Subcutaneous adipose tissue (tissue), 4 donors: ENCODE data around the gene GNAQ. TPM values are rescaled to one million over a fixed set of nuclear protein-coding genes. Genes with fewer than 3 reads are reported as not detected.

Source experiments
- total RNA-seq, 4 donors: library from RNA; depleted of rRNA; stranded (reverse); fragments of >200 nt; gene quantifications; one replicate each; pipeline ENCODE4 v1.1.0, GENCODE V29; 2016
- TF ChIP-seq, protein P1 (sequence below): fragments of 450-650 bp; IDR thresholded peaks from one replicate; pipeline ENCODE4 v1.5.1; 2016; ENCODE audit warnings: low read depth, mild to moderate bottlenecking, control low read depth, antibody characterized with exemption, moderate library complexity

The GNAQ gene
- total RNA-seq, 4 donors from 2014 or later: 41.8 to 100 (median 45.5) TPM

DNA sequence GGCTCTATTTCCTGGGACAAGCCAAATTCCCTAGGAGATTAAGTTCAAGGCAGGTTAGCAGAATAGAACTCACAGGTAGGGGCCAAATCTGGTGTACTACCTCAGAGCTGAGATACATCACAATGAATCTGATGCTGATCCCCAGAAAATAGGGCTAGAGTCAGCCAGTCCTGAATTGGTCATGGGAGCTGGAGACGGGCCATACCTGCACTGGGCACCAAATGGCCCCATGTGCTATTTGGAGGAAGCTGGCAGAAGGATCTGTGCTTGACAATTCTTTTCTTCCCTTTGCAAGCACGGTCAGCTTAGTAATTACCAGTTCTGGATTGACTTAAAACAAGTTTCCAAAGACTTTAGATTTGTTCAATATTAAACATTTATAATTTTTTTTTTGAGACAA lies 10.4 kb upstream of the GNAQ start:
- TF ChIP-seq, protein P1, sequence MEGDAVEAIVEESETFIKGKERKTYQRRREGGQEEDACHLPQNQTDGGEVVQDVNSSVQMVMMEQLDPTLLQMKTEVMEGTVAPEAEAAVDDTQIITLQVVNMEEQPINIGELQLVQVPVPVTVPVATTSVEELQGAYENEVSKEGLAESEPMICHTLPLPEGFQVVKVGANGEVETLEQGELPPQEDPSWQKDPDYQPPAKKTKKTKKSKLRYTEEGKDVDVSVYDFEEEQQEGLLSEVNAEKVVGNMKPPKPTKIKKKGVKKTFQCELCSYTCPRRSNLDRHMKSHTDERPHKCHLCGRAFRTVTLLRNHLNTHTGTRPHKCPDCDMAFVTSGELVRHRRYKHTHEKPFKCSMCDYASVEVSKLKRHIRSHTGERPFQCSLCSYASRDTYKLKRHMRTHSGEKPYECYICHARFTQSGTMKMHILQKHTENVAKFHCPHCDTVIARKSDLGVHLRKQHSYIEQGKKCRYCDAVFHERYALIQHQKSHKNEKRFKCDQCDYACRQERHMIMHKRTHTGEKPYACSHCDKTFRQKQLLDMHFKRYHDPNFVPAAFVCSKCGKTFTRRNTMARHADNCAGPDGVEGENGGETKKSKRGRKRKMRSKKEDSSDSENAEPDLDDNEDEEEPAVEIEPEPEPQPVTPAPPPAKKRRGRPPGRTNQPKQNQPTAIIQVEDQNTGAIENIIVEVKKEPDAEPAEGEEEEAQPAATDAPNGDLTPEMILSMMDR: no peak

DNA sequence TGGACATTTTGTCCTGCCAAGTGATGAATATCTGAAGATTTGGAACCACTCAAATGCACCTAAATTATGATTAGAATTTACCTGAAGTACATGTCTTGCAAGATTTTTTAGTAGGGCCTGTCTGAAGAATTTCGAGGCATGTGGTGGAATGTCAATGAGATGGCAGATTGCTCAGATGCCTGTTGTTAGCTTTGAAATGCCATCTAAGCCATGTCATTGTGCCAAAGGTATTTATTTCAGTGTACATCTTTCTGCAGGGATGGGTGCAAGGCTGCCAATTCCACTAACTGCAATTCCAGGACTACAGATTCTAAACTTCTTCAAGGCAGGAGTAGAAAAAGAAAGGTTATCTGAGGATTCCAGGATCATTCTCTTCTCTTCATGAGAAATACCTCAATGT lies 9.1 kb upstream of the GNAQ start:
- TF ChIP-seq, protein P1: no peak

DNA sequence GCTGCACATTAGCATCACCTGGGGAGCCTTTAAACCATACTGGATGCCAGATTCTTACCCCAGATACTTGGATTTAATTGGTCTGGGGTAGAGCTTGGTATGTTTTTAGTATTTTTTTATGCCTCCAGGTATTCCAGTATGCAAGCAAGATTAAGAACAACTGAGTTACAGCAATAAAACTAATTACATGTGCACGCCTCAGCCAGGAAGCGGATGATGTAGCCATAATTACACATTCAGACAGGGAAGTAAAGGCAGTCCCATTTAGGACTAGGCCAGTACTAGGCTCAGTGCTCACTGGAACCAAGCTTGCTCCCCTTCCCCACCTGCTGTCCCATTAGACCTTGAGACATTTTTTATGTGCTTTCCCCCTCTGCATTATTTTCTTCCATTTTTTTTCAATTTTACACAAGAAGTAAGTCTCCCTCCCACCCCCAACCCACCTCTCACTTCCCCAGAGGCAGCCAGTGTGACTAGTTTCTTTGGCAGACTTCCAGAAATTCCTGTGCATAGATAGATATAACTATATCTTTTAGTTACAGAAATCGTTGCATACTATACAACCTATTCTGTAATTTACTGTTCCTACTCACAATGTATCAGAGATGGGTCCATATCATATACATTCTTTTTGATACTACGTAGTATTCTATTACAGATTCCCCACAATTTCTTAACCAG lies 7.1 kb upstream of the GNAQ start:
- TF ChIP-seq, protein P1: no peak

DNA sequence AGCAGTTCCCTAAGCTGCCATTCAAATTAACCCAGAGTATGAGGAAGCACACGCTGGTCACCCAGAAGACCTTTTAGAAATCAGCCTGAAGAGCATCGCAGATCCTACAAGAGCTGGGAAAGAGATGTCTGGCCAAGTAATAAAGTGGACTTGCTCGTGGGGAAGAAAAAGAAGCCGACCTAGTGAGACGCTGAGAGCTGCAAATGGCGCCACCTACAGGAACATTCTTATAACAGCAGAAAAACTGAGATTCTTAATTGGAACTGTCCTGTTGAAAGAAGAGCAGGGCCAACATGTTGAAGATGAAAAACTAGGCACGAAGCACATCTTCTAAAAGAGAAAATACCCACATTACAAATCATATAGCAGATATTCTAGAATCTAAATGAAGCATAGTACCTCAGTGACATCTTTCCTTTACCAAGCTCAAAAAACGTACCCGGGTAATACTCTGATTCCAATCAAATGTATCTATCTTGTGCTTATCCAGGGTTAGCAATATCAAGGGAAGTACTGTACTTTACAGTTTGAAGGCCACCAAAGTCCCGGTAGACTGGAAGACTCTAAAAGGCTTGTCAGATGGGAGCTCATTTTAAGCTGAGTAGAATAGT lies 3.9 kb upstream of the GNAQ start:
- TF ChIP-seq, protein P1: no peak

DNA sequence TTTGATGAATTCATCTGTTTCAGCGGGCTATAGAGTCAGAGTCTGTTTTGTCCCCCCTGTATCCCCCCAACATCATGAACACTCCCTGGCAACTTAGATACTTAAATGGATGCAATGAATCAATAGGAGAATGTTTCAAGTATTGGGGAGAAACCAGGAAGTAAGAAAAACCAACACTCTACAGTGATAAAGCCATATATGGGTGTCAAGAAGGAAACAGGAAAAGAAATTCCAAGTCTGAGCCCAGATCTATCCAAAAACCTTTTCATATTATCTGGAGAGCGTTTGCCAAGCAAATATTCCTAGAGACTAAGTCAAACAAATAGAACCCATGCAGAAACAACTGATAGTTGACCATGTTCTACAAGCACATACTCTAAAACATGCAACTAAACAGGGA lies 2.3 kb upstream of the GNAQ start:
- TF ChIP-seq, protein P1: no peak

DNA sequence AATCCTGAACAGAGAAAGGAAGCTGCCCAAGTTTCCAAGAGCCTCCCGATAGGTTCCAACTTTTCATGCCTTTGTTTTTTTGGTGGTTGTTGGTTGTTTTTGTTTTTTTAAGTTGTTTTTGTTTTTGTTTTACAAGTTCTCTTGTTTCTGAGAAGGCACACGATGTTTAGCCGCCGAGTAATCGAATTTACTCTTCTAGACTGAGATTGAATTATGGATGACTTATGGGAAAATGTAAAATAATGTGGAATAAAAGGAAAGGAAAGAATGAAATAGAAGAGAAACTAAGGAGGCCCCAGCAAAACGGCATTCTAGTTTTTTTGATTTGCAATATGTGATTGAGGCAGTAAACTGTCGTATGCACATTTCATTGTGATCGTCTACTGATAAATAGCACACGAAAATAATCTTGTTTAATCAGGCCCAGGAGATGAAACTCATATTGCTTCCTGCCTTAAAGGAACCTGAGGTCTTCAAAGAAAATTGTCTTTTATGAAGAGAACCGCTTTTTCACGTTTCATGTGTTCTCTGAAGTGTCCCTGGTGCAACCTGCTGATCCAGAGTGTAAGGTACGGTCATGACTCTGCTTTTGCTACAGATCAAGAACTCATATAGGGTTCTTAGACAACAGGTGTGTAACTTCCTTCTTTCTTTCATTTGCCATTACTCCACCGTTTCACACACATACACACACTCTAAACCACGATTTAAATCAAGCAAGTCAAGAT lies 1.3 kb upstream of the GNAQ start:
- TF ChIP-seq, protein P1: no peak
